Measurements from ENCODE around the gene FBXL7. TPM values are rescaled to one million over a fixed set of nuclear protein-coding genes. Genes with fewer than 3 reads are reported as not detected.

Gene FBXL7
- total and polyA plus RNA-seq, 9 of the 15 experiments (the other 6 are each of a cell fraction or from before 2014, with no cell fraction given) = 0.04 to 0.08 TPM; not detected in 7

DNA sequence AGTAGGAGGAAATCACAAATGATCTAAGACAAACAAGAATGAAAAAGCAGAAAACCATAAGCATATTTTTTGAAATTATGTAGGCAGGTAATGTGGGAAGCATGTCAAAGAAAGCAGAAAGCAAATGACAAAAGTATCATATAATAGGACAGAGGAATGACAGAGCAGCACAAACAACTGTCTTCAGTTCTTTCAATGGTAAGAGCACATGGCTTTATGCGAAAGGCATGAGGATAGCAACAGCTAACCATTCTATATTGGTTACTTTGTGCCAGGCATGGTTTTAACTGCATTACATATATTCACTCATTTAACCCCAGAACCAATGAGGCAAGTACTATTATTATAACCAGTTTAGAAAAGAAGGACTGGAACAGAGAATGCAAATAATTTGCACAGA, 137.4 kb downstream of the FBXL7 start (continued):
- TF ChIP-seq PCBP1 (IDR thresholded peaks at IDR 0.05; ENCODE audit: low read depth, low read length, poor library complexity, severe bottlenecking) = no peak
- no peak for TF ChIP-seq IRF2 (CRISPR knock-in tag; IDR thresholded peaks at IDR 0.05)
- no peak for TF ChIP-seq DEAF1 (CRISPR knock-in tag; IDR thresholded peaks at IDR 0.05)
- no peak for TF ChIP-seq BCOR (IDR thresholded peaks at IDR 0.05)
- no peak for TF ChIP-seq POU5F1 (IDR thresholded peaks at IDR 0.05; ENCODE audit: borderline replicate concordance, low read depth, low read length, partially characterized antibody)
- no peak for TF ChIP-seq ZHX1 (conservative IDR thresholded peaks at IDR 0.05; ENCODE audit: low read length)
- TF ChIP-seq, protein P1, sequence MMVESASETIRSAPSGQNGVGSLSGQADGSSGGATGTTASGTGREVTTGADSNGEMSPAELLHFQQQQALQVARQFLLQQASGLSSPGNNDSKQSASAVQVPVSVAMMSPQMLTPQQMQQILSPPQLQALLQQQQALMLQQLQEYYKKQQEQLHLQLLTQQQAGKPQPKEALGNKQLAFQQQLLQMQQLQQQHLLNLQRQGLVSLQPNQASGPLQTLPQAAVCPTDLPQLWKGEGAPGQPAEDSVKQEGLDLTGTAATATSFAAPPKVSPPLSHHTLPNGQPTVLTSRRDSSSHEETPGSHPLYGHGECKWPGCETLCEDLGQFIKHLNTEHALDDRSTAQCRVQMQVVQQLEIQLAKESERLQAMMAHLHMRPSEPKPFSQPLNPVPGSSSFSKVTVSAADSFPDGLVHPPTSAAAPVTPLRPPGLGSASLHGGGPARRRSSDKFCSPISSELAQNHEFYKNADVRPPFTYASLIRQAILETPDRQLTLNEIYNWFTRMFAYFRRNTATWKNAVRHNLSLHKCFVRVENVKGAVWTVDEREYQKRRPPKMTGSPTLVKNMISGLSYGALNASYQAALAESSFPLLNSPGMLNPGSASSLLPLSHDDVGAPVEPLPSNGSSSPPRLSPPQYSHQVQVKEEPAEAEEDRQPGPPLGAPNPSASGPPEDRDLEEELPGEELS (CRISPR knock-in tag; IDR thresholded peaks at IDR 0.05; ENCODE audit: borderline replicate concordance) = no peak
- no peak for TF ChIP-seq SRSF1 (IDR thresholded peaks at IDR 0.05; ENCODE audit: low read depth, low read length)
- TF ChIP-seq GATA2 (CRISPR knock-in tag; IDR thresholded peaks at IDR 0.05) = no peak
- no peak for TF ChIP-seq NR3C1 (CRISPR knock-in tag; IDR thresholded peaks at IDR 0.05)
- TF ChIP-seq, protein P2, sequence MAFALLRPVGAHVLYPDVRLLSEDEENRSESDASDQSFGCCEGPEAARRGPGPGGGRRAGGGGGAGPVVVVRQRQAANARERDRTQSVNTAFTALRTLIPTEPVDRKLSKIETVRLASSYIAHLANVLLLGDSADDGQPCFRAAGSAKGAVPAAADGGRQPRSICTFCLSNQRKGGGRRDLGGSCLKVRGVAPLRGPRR (CRISPR knock-in tag; IDR thresholded peaks at IDR 0.05) = no peak

Measured in K562 (cell line).